PC-9 (cell line): Measurements from ENCODE around the gene RNASEH1.

ENCODE experiments used
- CTCF ChIP-seq: fragments of 200-600 bp; sonication (generic); conservative IDR thresholded peaks from 2 replicates; pipeline ENCODE4 v1.6.1; 2017; ENCODE audit warnings: mixed run types, antibody characterized with exemption, mild to moderate bottlenecking, moderate library complexity
- EZH2 ChIP-seq: fragments of 200-600 bp; sonication (generic); IDR thresholded peaks from 2 replicates; pipeline ENCODE4 v1.8.0; 2017; ENCODE audit warnings: antibody characterized with exemption, low read depth

GRCh38 chr2:3589086-3589485 lies 31.0 kb upstream of the RNASEH1 start:
- TF ChIP-seq CTCF = no peak
- no peak for TF ChIP-seq EZH2
